ENCODE data around the gene EREG. TPM values are rescaled to one million over a fixed set of nuclear protein-coding genes. Genes with fewer than 3 reads are reported as not detected.

Gene EREG
- total and polyA plus RNA-seq, 9 of the 15 experiments (the other 6 are each of a cell fraction or from before 2014, with no cell fraction given), result 0.97 to 7.3 (median 2.5) TPM

DNA sequence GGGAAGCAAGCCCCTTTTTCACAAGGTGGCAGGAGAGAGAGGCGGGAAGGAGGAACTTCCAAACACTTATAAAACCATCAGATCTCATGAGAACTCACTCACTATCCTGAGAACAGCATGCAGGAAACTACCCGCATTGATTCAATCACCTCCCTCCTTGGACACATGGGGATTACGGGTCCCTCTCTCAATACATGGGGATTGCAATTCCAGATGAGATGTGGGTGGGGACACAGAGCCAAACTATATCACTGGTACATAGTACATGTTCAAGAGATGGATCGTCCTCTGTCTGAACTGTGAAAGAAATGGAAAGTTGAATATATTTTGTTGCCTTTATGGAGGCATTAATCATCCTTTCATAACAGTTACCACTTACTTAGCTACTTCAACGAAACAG is 12.8 kb downstream of the EREG start (continued):
- TF ChIP-seq PTRF (tag; IDR thresholded peaks at IDR 0.05), result no peak
- TF ChIP-seq, protein P1, sequence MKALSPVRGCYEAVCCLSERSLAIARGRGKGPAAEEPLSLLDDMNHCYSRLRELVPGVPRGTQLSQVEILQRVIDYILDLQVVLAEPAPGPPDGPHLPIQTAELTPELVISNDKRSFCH (CRISPR knock-in tag; IDR thresholded peaks at IDR 0.05), result no peak
- TF ChIP-seq, protein P1 (tag; IDR thresholded peaks at IDR 0.05), result no peak
- TF ChIP-seq FOXK2 (conservative IDR thresholded peaks at IDR 0.05 in 1 of 2, IDR thresholded peaks at IDR 0.05 in 1 of 2; ENCODE audit: low read depth in 2 of 2), result no peak
- TF ChIP-seq ZNF197 (CRISPR knock-in tag; IDR thresholded peaks at IDR 0.05; ENCODE audit: low read depth), result no peak
- TF ChIP-seq FOXM1 (IDR thresholded peaks at IDR 0.05; ENCODE audit: low read depth), result no peak
- TF ChIP-seq FOXM1 (CRISPR knock-in tag; IDR thresholded peaks at IDR 0.05; ENCODE audit: low read depth), result no peak
- TF ChIP-seq RAD21 (CRISPR knock-in tag; conservative IDR thresholded peaks at IDR 0.05 in 1 of 2, IDR thresholded peaks at IDR 0.05 in 1 of 2), result peak in 1 of 2 experiments; percentile 47; a peak in 2 of 4 replicates
- TF ChIP-seq TGIF2 (CRISPR knock-in tag; IDR thresholded peaks at IDR 0.05), result no peak
- TF ChIP-seq MECOM (CRISPR knock-in tag; IDR thresholded peaks at IDR 0.05), result no peak
- TF ChIP-seq, protein P2, sequence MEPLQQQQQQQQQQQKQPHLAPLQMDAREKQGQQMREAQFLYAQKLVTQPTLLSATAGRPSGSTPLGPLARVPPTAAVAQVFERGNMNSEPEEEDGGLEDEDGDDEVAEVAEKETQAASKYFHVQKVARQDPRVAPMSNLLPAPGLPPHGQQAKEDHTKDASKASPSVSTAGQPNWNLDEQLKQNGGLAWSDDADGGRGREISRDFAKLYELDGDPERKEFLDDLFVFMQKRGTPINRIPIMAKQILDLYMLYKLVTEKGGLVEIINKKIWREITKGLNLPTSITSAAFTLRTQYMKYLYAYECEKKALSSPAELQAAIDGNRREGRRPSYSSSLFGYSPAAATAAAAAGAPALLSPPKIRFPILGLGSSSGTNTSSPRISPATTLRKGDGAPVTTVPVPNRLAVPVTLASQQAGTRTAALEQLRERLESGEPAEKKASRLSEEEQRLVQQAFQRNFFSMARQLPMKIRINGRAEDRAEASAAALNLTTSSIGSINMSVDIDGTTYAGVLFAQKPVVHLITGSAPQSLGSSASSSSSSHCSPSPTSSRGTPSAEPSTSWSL (CRISPR knock-in tag; IDR thresholded peaks at IDR 0.05; ENCODE audit: borderline replicate concordance), result no peak
- TF ChIP-seq POLR2AphosphoS5 (IDR thresholded peaks at IDR 0.05; ENCODE audit: control insufficient read depth, insufficient read depth, low read depth, low read length), result peak; percentile 51; the same call in 1 of the 2 replicates
- TF ChIP-seq HCFC1 (IDR thresholded peaks at IDR 0.05; ENCODE audit: low read depth, low read length), result no peak
- TF ChIP-seq, protein P3, sequence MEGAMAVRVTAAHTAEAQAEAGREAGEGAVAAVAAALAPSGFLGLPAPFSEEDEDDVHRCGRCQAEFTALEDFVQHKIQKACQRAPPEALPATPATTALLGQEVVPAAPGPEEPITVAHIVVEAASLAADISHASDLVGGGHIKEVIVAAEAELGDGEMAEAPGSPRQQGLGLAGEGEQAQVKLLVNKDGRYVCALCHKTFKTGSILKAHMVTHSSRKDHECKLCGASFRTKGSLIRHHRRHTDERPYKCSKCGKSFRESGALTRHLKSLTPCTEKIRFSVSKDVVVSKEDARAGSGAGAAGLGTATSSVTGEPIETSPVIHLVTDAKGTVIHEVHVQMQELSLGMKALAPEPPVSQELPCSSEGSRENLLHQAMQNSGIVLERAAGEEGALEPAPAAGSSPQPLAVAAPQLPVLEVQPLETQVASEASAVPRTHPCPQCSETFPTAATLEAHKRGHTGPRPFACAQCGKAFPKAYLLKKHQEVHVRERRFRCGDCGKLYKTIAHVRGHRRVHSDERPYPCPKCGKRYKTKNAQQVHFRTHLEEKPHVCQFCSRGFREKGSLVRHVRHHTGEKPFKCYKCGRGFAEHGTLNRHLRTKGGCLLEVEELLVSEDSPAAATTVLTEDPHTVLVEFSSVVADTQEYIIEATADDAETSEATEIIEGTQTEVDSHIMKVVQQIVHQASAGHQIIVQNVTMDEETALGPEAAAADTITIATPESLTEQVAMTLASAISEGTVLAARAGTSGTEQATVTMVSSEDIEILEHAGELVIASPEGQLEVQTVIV (CRISPR knock-in tag; IDR thresholded peaks at IDR 0.05; ENCODE audit: borderline replicate concordance), result no peak
- TF ChIP-seq, protein P4, sequence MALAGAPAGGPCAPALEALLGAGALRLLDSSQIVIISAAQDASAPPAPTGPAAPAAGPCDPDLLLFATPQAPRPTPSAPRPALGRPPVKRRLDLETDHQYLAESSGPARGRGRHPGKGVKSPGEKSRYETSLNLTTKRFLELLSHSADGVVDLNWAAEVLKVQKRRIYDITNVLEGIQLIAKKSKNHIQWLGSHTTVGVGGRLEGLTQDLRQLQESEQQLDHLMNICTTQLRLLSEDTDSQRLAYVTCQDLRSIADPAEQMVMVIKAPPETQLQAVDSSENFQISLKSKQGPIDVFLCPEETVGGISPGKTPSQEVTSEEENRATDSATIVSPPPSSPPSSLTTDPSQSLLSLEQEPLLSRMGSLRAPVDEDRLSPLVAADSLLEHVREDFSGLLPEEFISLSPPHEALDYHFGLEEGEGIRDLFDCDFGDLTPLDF (CRISPR knock-in tag; IDR thresholded peaks at IDR 0.05), result no peak
- TF ChIP-seq, protein P5, sequence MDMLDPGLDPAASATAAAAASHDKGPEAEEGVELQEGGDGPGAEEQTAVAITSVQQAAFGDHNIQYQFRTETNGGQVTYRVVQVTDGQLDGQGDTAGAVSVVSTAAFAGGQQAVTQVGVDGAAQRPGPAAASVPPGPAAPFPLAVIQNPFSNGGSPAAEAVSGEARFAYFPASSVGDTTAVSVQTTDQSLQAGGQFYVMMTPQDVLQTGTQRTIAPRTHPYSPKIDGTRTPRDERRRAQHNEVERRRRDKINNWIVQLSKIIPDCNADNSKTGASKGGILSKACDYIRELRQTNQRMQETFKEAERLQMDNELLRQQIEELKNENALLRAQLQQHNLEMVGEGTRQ (CRISPR knock-in tag; IDR thresholded peaks at IDR 0.05), result no peak
- TF ChIP-seq MEIS2 (IDR thresholded peaks at IDR 0.05; ENCODE audit: partially characterized antibody), result peak; percentile 48
- no peak for TF ChIP-seq KAT8 (IDR thresholded peaks at IDR 0.05; ENCODE audit: low read depth)
- 0 out of 2 replicates have a peak, but pooled peaks have one; percentile 11 for TF ChIP-seq RBFOX2 (IDR thresholded peaks at IDR 0.05; ENCODE audit: low read depth, low read length)
- no peak for TF ChIP-seq ZBTB8A (IDR thresholded peaks at IDR 0.05; ENCODE audit: partially characterized antibody)
- no peak for TF ChIP-seq ZNF232 (CRISPR knock-in tag; IDR thresholded peaks at IDR 0.05)
- TF ChIP-seq ARID2 (IDR thresholded peaks at IDR 0.05), result no peak
- no peak for TF ChIP-seq ZNF12 (CRISPR knock-in tag; IDR thresholded peaks at IDR 0.05)

All from K562 (cell line).